ENCODE results near the gene COG1. TPM values are rescaled to one million over a fixed set of nuclear protein-coding genes. Genes with fewer than 3 reads are reported as not detected.
A peak's percentile ranks its signal among the peaks of the same experiment; 100 is the strongest.
"Not testable (repeated sequence)": the region's sequence is repeated elsewhere in the genome, so short reads cannot be mapped to it uniquely, and the experiment has no call there.

COG1 gene
- total RNA-seq, 1 donor, result 23.2 TPM

DNA sequence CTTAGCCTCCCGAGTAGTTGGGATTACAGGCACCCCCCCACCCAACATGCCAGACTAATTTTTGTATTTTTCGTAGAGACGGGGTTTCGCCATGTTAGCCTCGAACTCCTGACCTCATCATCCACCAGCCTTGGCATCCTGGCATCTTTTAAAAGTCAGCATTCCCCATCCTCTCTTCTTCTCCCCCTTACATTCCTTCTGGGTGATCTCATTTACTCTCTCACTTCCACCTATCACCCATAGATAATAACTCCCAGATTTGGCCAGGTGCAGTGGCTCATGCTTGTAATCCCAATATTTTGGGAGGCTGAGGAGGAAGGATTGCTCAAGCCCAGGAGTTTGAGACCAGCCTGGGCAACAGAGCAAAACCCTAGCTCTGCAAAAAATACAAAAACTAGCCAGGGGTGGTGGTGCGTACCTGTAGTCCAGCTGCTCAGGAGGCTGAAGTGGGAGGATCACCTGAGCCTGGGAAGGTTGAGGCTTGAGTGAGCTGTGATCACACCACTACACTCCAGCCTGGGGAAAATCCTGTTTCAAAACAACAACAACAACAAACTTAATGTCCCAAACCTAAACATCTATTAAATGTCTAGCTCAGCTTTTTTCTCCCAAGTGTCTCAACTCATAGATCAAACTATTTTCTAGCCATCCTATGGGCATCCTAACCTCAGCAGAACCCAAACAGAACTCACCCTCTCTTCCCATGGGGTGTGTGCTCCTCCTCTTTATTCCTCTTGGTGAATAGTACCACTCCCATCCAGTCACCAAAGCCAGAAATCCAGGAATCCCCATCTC is 44.1 kb upstream of the COG1 start:
- no peak for DNase-seq (ENCODE audit: insufficient read length, low spot score, missing footprints)
- TF ChIP-seq, protein P1, sequence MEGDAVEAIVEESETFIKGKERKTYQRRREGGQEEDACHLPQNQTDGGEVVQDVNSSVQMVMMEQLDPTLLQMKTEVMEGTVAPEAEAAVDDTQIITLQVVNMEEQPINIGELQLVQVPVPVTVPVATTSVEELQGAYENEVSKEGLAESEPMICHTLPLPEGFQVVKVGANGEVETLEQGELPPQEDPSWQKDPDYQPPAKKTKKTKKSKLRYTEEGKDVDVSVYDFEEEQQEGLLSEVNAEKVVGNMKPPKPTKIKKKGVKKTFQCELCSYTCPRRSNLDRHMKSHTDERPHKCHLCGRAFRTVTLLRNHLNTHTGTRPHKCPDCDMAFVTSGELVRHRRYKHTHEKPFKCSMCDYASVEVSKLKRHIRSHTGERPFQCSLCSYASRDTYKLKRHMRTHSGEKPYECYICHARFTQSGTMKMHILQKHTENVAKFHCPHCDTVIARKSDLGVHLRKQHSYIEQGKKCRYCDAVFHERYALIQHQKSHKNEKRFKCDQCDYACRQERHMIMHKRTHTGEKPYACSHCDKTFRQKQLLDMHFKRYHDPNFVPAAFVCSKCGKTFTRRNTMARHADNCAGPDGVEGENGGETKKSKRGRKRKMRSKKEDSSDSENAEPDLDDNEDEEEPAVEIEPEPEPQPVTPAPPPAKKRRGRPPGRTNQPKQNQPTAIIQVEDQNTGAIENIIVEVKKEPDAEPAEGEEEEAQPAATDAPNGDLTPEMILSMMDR (IDR thresholded peaks at IDR 0.05; ENCODE audit: extremely low read depth, low read depth, low read length), result no peak
- H3K79me2 ChIP-seq (ENCODE audit: insufficient read depth, low read length), result no peaks in the 10 kb centered on the region
- no peak overlapping the region for H2AFZ ChIP-seq (ENCODE audit: low read length)
- peaks cover 5% of the 10 kb centered on the region for H3K27me3 ChIP-seq (ENCODE audit: insufficient read depth, low read length)
- H3K4me3 ChIP-seq (ENCODE audit: insufficient read depth, low read length), result no peak overlapping the region
- H3K36me3 ChIP-seq (ENCODE audit: insufficient read depth, low read length), result no peaks in the 10 kb centered on the region
- H4K20me1 ChIP-seq (ENCODE audit: insufficient read depth, low read length), result no peaks in the 10 kb centered on the region
- no peak overlapping the region for H3K4me2 ChIP-seq (ENCODE audit: insufficient read depth, low read length)
- H3K4me1 ChIP-seq (ENCODE audit: insufficient read depth, low read length), result no peaks in the 10 kb centered on the region
- no peaks in the 10 kb centered on the region for H3K9me3 ChIP-seq (ENCODE audit: low read depth, low read length)
- no peak overlapping the region for H3K27ac ChIP-seq (ENCODE audit: low read depth, low read length)

DNA sequence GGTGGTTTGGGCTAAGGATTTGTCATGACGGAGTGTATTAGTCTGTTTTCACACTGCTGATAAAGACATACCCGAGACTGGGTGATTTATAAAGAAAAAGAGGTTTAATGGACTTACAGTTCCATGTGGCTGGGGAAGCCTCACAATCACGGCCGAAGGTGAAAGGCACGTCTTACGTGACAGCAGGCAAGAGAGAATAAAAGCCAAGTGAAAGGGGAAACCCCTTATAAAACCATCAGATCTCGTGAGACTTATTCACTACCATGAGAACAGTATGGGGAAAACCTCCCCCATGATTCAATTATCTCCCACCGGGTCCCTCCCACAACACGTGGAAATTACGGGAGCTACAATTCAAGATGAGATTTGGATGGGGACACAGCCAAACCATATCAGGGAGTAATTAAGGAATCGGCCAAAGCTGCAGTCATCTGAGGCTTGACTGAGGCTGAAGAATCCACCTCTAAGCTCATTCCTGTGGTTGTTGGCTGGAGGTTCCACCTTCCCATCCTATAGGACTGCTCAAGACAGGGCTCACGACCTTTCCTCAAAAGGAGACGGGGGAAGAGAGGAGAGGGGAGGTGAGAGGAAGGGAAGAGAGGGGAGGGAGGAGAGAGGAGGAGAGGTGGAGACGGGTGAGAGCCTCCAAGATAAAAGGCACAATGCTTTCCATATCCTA is 42.1 kb upstream of the COG1 start:
- not testable (repeated sequence) for H2AFZ ChIP-seq (ENCODE audit: low read length); H3K36me3 ChIP-seq (ENCODE audit: insufficient read depth, low read length); H3K27ac ChIP-seq (ENCODE audit: low read depth, low read length); H3K4me3 ChIP-seq (ENCODE audit: insufficient read depth, low read length); H3K4me2 ChIP-seq (ENCODE audit: insufficient read depth, low read length); H3K27me3 ChIP-seq (ENCODE audit: insufficient read depth, low read length); H3K79me2 ChIP-seq (ENCODE audit: insufficient read depth, low read length); H3K9me3 ChIP-seq (ENCODE audit: low read depth, low read length); DNase-seq (ENCODE audit: insufficient read length, low spot score, missing footprints); H3K4me1 ChIP-seq (ENCODE audit: insufficient read depth, low read length); H4K20me1 ChIP-seq (ENCODE audit: insufficient read depth, low read length)

DNA sequence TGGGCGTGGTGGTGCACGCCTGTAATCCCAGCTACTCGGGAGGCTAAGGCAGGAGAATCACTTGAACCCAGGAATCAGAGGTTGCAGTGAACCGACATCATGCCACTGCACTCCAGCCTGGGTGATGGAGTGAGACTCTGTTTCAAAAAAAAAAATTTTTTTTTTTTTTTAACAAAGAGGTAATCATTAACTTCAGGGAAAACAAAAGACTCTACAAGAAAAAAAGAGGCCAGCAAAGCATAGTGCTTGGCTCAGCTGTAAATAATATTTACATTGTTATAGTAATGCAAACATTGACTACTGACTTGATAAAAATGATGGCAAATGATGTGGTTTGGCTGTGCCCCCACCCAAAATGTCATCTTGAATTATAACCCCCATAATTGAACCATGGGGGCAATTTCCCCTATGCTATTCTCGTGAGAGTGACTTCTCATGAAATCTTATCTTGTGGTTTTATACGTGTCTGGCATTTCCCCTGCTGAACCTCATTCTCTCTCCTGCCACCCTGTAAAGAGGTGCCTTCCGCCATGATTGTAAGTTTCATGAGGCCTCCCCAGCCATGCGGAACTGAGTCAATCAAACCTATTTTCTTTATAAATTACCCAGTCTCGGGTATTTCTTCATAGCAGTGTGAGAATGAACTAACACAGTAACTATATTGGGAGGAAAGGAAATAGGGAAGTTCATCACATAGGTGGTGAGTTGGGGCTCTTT is 40.8 kb upstream of the COG1 start:
- Histone ChIP-seq H3K27me3 (ENCODE audit: insufficient read depth, low read length) (no peaks in the 10 kb centered on the region), H3K4me3 (ENCODE audit: insufficient read depth, low read length) (no peak overlapping the region), H3K4me2 (ENCODE audit: insufficient read depth, low read length) (no peak overlapping the region), H3K9me3 (ENCODE audit: low read depth, low read length) (no peaks in the 10 kb centered on the region), H2AFZ (ENCODE audit: low read length) (no peak overlapping the region), H3K79me2 (ENCODE audit: insufficient read depth, low read length) (no peaks in the 10 kb centered on the region), H3K36me3 (ENCODE audit: insufficient read depth, low read length) (no peaks in the 10 kb centered on the region), H4K20me1 (ENCODE audit: insufficient read depth, low read length) (no peaks in the 10 kb centered on the region), H3K4me1 (ENCODE audit: insufficient read depth, low read length) (no peaks in the 10 kb centered on the region), H3K27ac (ENCODE audit: low read depth, low read length) (no peak overlapping the region)
- TF ChIP-seq, protein P1 (IDR thresholded peaks at IDR 0.05; ENCODE audit: extremely low read depth, low read depth, low read length), result no peak
- DNase-seq (ENCODE audit: insufficient read length, low spot score, missing footprints), result no peak

DNA sequence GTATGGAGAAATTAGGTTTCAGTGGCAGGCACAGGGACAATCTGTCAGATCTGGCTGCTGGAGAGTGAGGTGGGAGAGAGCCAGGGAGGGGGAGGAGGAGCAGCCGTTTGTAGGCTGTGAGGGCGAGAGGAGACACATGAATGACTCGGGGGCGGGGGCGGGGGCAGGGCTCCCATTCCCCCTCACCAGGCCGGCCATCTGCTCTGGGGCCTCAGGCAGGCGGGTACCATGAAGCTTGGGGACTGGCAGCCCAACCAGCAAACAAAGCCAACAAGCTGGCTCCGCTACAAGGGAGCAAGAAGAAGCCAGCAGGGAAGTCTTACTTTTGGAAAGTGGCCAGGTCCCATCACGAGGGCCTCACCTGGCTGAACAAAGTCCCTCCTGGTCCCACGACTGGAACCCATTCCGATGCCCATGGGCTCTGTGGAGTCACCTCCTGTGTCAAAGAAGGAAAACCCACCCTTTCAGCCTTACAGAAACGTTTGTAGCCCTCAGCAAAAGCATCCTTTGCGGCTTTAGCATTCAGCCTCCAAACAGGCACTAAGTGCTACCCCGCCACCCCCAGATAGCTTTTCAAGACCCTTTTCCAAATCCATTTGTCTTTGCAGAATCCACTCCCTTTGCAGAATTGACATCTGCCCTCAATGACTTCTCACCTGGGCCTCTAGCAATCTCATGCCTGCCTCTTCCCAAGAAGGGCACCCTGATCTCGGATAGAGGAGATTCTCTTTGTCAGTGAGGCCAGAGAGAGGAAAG is 37.3 kb upstream of the COG1 start:
- TF ChIP-seq, protein P1 (IDR thresholded peaks at IDR 0.05; ENCODE audit: extremely low read depth, low read depth, low read length), result no peak
- H2AFZ ChIP-seq (ENCODE audit: low read length), result peak overlapping the region; percentile 88
- peak overlapping the region; percentile 49 for H3K4me2 ChIP-seq (ENCODE audit: insufficient read depth, low read length)

More for the DNA sequence above, 37.3 kb upstream of the COG1 start:
- H3K27ac ChIP-seq (ENCODE audit: low read depth, low read length), result no peak overlapping the region
- H4K20me1 ChIP-seq (ENCODE audit: insufficient read depth, low read length), result no peaks in the 10 kb centered on the region
- no peaks in the 10 kb centered on the region for H3K9me3 ChIP-seq (ENCODE audit: low read depth, low read length)
- peaks cover 7% of the 10 kb centered on the region for H3K27me3 ChIP-seq (ENCODE audit: insufficient read depth, low read length)
- no peak for DNase-seq (ENCODE audit: insufficient read length, low spot score, missing footprints)
- no peaks in the 10 kb centered on the region for H3K4me1 ChIP-seq (ENCODE audit: insufficient read depth, low read length)
- no peaks in the 10 kb centered on the region for H3K79me2 ChIP-seq (ENCODE audit: insufficient read depth, low read length)
- no peaks in the 10 kb centered on the region for H3K36me3 ChIP-seq (ENCODE audit: insufficient read depth, low read length)
- H3K4me3 ChIP-seq (ENCODE audit: insufficient read depth, low read length), result no peak overlapping the region

Measured in osteoblast (primary cell).